IPS-18a (cell line): Measurements from ENCODE around the gene LRFN2.

Source experiments
- H3K27ac ChIP-seq: one replicate; pipeline ENCODE4 v1.5.1; 2013; ENCODE audit warnings: low read length
- H3K27me3 ChIP-seq: one replicate; pipeline ENCODE4 v1.6.1; 2013; ENCODE audit warnings: mild to moderate bottlenecking, low read length; ENCODE audit not compliant: control insufficient read depth, insufficient read depth
- H3K36me3 ChIP-seq: one replicate; pipeline ENCODE4 v1.6.1; 2013; ENCODE audit warnings: low read depth, low read length; ENCODE audit not compliant: control insufficient read depth
- H3K4me1 ChIP-seq: one replicate; pipeline ENCODE4 v1.6.1; 2013; ENCODE audit warnings: low read depth, low read length; ENCODE audit not compliant: control insufficient read depth
- H3K4me3 ChIP-seq: one replicate; pipeline ENCODE4 v1.5.1; 2013; ENCODE audit warnings: low read length
- H3K9ac ChIP-seq: one replicate; pipeline ENCODE4 v1.6.1; 2013; ENCODE audit warnings: mild to moderate bottlenecking, low read length, moderate library complexity
- H3K9me3 ChIP-seq: one replicate; pipeline ENCODE4 v1.6.1; 2013; ENCODE audit warnings: low read depth, low read length; ENCODE audit not compliant: control insufficient read depth

The LRFN2 gene

DNA sequence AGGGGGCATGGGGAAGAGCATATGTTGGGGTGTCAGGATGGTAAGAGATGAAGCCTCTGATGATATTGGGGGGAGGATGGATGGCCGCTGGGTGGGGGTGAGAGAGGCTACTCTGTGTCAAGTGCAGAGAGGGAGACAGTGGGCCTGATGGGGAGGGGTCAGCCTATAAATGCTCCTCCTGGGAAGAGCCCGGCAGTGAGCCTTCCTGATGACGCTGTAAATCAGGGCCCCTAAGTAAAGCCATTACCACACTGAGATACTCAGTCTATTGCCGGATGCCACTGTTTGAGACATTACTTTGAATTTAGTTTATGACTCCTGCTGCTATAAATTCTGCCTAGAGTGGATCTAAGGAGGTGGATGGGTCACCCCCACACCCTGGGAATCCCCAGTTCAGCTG, 28.1 kb downstream of the LRFN2 start:
- H3K9ac ChIP-seq: no peak overlapping the region

DNA sequence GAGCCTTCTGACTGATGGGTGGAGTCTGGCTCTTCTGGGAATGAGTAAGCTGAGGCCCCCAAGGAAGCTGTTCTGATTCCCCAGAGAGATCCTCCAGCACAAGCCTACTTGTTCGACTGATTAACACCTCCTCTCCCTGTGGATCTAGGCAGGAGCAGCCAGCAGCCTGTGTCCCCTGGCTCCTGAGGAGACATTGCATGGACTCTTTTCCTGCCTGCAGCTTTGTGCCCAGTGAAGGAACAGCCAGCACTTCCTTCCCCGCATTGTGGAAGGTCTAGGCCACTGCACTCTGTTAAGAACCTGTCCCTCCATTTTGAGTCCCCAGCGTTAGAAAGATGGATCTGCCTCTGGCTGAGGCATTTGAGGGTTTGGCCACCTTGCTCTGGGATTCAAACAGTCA, 29.1 kb downstream of the LRFN2 start:
- H3K27me3 ChIP-seq: no peaks in the 10 kb centered on the region
- peaks cover 15% of the 10 kb centered on the region for H3K4me1 ChIP-seq
- no peak overlapping the region for H3K9ac ChIP-seq
- no peak overlapping the region for H3K4me3 ChIP-seq
- no peak overlapping the region for H3K27ac ChIP-seq
- no peaks in the 10 kb centered on the region for H3K9me3 ChIP-seq
- no peaks in the 10 kb centered on the region for H3K36me3 ChIP-seq

More for the DNA sequence above, 28.1 kb downstream of the LRFN2 start:
- H3K27me3 ChIP-seq: no peaks in the 10 kb centered on the region
- H3K36me3 ChIP-seq: no peaks in the 10 kb centered on the region
- H3K4me1 ChIP-seq: peaks cover 20% of the 10 kb centered on the region
- H3K4me3 ChIP-seq: no peak overlapping the region
- H3K9me3 ChIP-seq: no peaks in the 10 kb centered on the region
- H3K27ac ChIP-seq: no peak overlapping the region

DNA sequence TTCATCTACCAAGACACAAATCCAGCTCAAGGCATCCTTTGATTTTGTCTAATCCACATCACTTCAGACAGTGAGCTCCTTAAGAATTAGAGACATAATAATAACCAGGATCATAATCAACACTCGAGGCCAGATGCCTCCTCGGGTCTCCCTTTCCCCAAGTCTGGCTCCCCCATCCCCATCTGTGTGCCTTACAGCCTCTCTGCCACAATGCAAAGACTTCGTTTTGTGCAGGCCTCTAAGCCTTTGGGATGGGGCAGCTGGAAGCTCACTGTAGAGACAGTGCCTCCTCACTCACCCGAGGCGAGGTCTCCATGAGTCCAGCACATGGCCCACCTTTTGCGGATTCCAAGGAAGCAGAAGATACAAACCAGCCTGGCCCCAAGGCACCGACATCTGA, 30.3 kb downstream of the LRFN2 start:
- H3K36me3 ChIP-seq: no peaks in the 10 kb centered on the region
- H3K4me1 ChIP-seq: peaks cover 16% of the 10 kb centered on the region
- H3K27ac ChIP-seq: no peak overlapping the region
- H3K27me3 ChIP-seq: no peaks in the 10 kb centered on the region
- H3K4me3 ChIP-seq: no peak overlapping the region
- no peak overlapping the region for H3K9ac ChIP-seq
- H3K9me3 ChIP-seq: no peaks in the 10 kb centered on the region

DNA sequence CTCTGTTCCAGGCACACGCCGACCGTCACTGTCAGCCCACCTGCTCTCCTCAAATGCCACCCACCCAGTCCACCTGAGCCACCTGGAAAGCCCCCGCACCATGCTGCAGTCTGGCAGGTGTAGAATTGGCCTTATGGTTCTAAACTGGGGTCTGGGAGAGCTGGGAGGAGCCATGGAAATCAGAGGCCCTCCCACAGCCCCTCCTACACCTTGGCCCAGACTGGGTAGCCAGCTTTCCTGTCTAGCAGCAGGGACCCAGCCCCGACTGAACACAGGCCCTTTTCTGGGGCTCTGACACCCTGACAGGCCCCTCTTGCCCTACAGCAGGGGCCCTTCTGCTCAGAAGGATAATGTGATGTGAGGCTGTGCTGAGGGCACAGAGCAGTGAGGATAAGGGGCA, 31.1 kb downstream of the LRFN2 start:
- H3K9ac ChIP-seq: no peak overlapping the region
- H3K9me3 ChIP-seq: no peaks in the 10 kb centered on the region
- H3K36me3 ChIP-seq: no peaks in the 10 kb centered on the region
- peaks cover 17% of the 10 kb centered on the region for H3K4me1 ChIP-seq
- H3K4me3 ChIP-seq: no peak overlapping the region
- no peaks in the 10 kb centered on the region for H3K27me3 ChIP-seq
- H3K27ac ChIP-seq: no peak overlapping the region

DNA sequence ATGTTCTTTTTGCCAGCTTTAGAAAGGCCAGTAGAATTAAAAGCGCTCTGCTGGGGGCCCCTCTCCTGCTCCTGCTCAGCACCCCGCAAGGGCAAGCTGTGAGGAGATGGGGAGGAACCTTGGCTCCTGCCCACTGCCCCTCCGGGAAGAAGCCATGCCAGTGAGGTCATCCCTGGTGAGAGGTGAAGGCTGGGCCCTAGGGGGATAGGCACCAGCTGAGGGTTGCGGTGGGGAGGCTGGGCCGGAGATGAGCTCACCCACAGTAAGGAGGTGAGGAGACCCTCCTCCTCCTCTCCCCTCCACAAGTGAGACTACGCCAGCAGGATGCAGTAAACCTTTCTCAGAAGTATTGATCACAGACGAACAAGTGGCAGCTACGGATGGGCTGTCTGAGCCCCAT, 32.1 kb downstream of the LRFN2 start:
- H3K27me3 ChIP-seq: no peaks in the 10 kb centered on the region
- H3K4me3 ChIP-seq: no peak overlapping the region
- H3K27ac ChIP-seq: no peak overlapping the region
- peaks cover 17% of the 10 kb centered on the region for H3K4me1 ChIP-seq
- H3K9me3 ChIP-seq: no peaks in the 10 kb centered on the region
- no peaks in the 10 kb centered on the region for H3K36me3 ChIP-seq
- no peak overlapping the region for H3K9ac ChIP-seq

DNA sequence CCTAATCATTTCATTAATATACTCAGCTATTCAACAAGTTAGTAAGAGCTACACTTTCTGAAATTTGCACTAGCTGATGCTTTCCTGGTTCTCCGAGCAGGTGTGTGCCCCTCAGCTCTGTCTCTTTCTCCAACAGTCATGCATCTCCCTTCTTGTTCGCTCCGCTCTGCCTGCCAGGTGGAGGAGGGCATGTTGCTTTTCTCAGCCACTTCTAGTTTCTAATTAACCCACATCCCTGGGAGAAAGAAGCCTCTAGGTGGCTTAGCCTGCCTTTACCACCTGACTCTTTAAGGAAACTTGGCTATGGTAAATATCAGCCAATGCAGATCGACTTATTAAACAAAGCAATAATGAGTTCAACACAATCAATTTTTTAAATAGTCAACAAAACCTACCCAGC, 34.2 kb downstream of the LRFN2 start:
- peaks cover 12% of the 10 kb centered on the region for H3K4me1 ChIP-seq
- H3K4me3 ChIP-seq: no peak overlapping the region
- H3K9ac ChIP-seq: no peak overlapping the region
- no peaks in the 10 kb centered on the region for H3K36me3 ChIP-seq
- H3K27ac ChIP-seq: no peak overlapping the region
- no peaks in the 10 kb centered on the region for H3K9me3 ChIP-seq
- no peaks in the 10 kb centered on the region for H3K27me3 ChIP-seq

DNA sequence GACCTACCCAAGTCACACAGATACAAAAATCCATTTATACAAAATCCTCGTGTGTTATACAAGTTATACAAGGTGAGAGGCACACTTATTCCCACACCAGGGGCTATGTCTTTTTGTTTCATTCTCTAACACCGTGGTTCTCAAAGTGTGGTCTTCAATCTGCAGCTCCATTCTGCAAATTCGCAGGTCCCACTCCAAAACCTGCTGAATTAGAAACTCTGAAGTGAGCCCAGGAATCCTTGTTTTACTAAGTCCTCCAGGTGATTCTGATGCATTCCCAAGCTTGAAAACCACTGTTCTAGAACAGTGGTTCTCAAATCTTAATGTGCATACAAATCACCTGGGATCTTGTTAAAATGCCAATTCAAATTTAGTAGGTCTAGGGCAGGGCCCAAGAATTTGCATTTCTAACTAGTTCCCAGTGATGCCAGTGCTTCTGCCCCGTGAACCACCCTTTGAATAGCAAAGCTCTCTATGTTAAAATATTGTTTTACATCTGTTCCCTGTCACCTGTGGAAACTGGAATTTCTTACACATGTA, 35.1 kb downstream of the LRFN2 start:
- Histone ChIP-seq H3K27me3 (no peaks in the 10 kb centered on the region), H3K27ac (no peak overlapping the region)

DNA sequence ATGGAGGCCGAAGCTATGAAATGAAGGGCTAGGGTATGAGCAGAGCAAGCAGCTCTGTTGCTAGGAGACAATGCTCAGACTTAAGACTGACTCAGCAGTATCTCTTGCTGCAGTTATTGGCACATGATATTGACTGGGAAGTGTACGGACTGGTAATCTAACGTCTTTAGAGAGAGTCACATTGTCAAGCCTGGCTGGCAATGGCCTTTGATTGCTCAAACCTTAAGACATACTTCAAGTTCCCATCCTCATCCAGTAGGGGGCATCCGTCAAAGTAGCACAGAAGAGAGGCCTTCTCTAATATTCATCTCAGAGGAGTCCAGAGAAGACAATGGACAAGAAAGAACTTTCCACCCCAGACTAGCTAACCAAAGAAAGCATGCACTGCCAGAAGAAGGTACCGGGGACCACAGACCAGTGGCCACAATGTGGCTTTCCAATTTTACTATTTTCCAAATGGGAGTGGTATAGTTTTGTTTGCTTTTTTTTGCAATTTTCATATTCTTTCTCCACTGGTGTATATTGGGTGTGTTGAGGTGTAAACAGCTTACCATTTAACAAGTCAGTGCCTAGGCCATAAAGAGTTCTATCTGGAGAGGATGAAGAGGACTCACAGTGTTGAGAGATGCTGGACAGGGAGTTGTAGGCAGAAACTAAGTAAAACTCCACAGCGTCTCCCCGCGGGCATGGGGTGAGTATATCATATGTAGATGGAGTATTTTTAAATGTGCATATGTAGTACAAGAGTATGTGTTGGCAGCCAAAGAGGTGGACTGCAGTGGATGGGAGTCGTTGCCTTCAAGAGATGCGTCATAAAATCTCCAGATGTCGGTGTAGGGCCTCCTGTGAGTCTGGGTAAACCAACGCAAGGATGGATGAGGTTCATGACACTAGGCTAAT, 36.7 kb downstream of the LRFN2 start:
- Histone ChIP-seq H3K27me3 (no peaks in the 10 kb centered on the region), H3K4me1 (peaks cover 20% of the 10 kb centered on the region), H3K4me3 (no peak overlapping the region), H3K9me3 (no peaks in the 10 kb centered on the region), H3K9ac (no peak overlapping the region), H3K27ac (no peak overlapping the region), H3K36me3 (no peaks in the 10 kb centered on the region)

More for the DNA sequence above, 35.1 kb downstream of the LRFN2 start:
- peaks cover 12% of the 10 kb centered on the region for H3K4me1 ChIP-seq
- H3K36me3 ChIP-seq: no peaks in the 10 kb centered on the region
- no peaks in the 10 kb centered on the region for H3K9me3 ChIP-seq
- no peak overlapping the region for H3K4me3 ChIP-seq
- no peak overlapping the region for H3K9ac ChIP-seq

DNA sequence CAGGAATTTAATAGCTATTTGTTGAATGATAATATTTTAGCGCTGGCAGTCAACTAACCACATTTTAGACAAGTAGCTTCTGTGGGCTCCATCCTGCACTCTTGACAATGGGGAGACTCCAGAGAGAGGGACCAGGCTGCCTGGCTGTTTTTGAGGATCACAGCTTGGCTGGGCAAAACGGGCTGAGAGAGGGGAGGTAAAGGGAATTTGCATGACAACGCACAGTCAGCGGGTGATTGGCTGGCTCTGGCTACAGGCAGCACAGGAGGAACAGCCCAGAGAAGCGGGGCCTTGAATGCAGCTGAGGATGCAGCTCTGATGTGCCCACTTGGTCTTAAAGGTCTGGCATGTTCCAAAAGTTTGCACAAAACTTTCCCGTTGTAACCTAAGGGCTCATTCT, 41.2 kb downstream of the LRFN2 start:
- Histone ChIP-seq H3K9ac (no peak overlapping the region), H3K4me3 (no peak overlapping the region), H3K4me1 (peaks cover 26% of the 10 kb centered on the region), H3K36me3 (no peaks in the 10 kb centered on the region), H3K27me3 (no peaks in the 10 kb centered on the region), H3K27ac (no peak overlapping the region), H3K9me3 (no peaks in the 10 kb centered on the region)

DNA sequence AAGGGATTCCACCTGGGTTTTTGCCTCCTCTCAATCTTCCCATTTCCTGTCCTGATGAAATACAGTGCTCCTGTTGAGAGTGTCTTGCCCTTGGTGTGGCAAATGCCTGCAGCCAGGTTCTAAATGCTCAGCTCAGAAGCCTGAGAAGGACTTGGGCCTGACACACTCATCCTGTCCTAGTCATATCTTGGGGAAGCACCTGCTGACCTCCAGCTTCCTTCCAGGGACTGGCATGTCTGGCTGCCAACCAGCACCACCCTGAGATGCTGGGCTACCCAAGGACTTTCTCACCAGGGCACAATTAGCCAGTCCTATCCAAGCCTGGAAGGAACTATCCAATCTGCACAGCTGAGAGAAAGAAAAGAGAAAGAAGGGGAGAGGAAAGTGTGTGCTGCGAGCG, 43.4 kb downstream of the LRFN2 start:
- Histone ChIP-seq H3K4me3 (no peak overlapping the region), H3K9me3 (no peaks in the 10 kb centered on the region), H3K9ac (no peak overlapping the region), H3K36me3 (no peaks in the 10 kb centered on the region), H3K27ac (no peak overlapping the region), H3K4me1 (peaks cover 26% of the 10 kb centered on the region), H3K27me3 (no peaks in the 10 kb centered on the region)

DNA sequence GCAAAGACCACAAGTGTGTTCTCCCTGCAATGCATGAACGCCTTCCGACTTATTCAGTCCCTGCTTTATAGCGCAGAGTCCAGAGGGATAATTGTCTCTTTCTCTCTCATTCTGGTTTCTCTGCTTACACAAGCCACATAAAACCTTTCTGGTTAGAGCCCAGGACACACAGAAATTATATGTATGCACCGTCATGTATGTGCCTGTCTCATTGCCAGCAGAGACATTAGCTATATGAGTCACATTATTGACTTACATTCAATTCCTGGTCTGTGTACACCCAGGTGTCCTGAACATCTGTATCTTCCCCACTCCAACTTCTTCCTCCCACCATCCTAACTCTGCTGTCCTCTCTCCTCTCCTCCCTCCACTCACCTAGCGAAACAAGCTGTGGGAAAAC, 44.0 kb downstream of the LRFN2 start:
- no peak overlapping the region for H3K9ac ChIP-seq
- no peaks in the 10 kb centered on the region for H3K9me3 ChIP-seq
- no peak overlapping the region for H3K4me3 ChIP-seq
- no peaks in the 10 kb centered on the region for H3K36me3 ChIP-seq
- no peak overlapping the region for H3K27ac ChIP-seq
- H3K27me3 ChIP-seq: no peaks in the 10 kb centered on the region
- peaks cover 26% of the 10 kb centered on the region for H3K4me1 ChIP-seq
